ENCODE data around the gene CHRNG. TPM values are rescaled to one million over a fixed set of nuclear protein-coding genes. Genes with fewer than 3 reads are reported as not detected.

Gene CHRNG
- total and polyA plus RNA-seq, 2 donors (not counting 3 experiments of a cell fraction or from before 2014, with no cell fraction given): not detected

DNA sequence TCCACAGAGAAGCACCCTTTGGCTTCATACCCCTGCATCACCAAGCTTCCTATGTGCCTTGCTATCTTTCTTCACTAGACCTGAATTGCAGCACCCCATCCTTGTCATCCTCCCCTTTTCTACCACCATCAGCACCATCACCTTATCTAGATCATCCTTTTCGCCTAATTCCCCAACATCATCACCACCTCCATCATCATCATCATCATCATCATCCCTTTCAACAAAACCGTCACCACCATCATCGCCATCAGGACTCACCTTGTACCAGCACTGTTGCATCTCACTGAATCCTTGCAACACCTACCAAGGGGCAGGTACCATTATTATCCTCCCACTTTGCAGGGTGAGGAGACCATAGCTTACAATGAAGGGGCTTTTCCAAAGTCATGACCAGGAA is 41.0 kb upstream of the CHRNG start:
- no peaks in the 10 kb centered on the region for H4K20me1 ChIP-seq (replicated peaks; ENCODE audit: control insufficient read depth, extremely low read depth, insufficient read depth, low read length)
- FAIRE-seq (no peak), DNase-seq (ENCODE audit: low read depth, low spot score) (no peak)
- no peaks in the 10 kb centered on the region for H3K9me1 ChIP-seq (replicated peaks; ENCODE audit: control insufficient read depth, extremely low read depth, insufficient read depth, low read length)
- no TSS peak for BruUV-seq (replicated peaks)
- CTCF ChIA-PET: no interaction called here
- H3K36me3 ChIP-seq (ENCODE audit: control insufficient read depth in 2 of 2, extremely low read depth in 1 of 2, insufficient read depth in 2 of 2, low read length in 2 of 2): no peaks in the 10 kb centered on the region
- no peak overlapping the region for H3K9ac ChIP-seq (replicated peaks; ENCODE audit: extremely low read depth, insufficient read depth, low read length)
- intact Hi-C loops (cut with micrococcal nuclease) (no loop called here), dilution Hi-C loops (cut with MboI; ENCODE audit: extremely low pct_ligation_motif_present, low sequenced_read_pairs) (no loop called here)
- TF ChIP-seq JUN (IDR thresholded peaks at IDR 0.05; ENCODE audit: borderline replicate concordance, insufficient read depth, insufficient read length, low read depth) (no peak), POLR2AphosphoS5 (IDR thresholded peaks at IDR 0.05; ENCODE audit: insufficient read depth, low read depth, low read length) (no peak), EZH2 (IDR thresholded peaks at IDR 0.05; ENCODE audit: borderline replicate concordance, low read depth, low read length, severe bottlenecking) (no peak), FOS (IDR thresholded peaks at IDR 0.05; ENCODE audit: borderline replicate concordance, insufficient read depth, low read length) (no peak), POLR2A (IDR thresholded peaks at IDR 0.05; ENCODE audit: low read depth, low read length) (no peak), MYC (IDR thresholded peaks at IDR 0.05; ENCODE audit: low read depth, low read length) (no peak), GATA2 (IDR thresholded peaks at IDR 0.05; ENCODE audit: insufficient read depth, insufficient read length, low read depth, low read length) (no peak)
- TF ChIP-seq, protein P1, sequence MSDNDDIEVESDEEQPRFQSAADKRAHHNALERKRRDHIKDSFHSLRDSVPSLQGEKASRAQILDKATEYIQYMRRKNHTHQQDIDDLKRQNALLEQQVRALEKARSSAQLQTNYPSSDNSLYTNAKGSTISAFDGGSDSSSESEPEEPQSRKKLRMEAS (IDR thresholded peaks at IDR 0.05; ENCODE audit: insufficient read depth, insufficient read length): no peak
- TF ChIP-seq, protein P2, sequence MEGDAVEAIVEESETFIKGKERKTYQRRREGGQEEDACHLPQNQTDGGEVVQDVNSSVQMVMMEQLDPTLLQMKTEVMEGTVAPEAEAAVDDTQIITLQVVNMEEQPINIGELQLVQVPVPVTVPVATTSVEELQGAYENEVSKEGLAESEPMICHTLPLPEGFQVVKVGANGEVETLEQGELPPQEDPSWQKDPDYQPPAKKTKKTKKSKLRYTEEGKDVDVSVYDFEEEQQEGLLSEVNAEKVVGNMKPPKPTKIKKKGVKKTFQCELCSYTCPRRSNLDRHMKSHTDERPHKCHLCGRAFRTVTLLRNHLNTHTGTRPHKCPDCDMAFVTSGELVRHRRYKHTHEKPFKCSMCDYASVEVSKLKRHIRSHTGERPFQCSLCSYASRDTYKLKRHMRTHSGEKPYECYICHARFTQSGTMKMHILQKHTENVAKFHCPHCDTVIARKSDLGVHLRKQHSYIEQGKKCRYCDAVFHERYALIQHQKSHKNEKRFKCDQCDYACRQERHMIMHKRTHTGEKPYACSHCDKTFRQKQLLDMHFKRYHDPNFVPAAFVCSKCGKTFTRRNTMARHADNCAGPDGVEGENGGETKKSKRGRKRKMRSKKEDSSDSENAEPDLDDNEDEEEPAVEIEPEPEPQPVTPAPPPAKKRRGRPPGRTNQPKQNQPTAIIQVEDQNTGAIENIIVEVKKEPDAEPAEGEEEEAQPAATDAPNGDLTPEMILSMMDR (IDR thresholded peaks at IDR 0.05; ENCODE audit: extremely low read depth in 1 of 2, insufficient read depth in 1 of 2, low read depth in 1 of 2, low read length in 2 of 2): no peak
- H3K79me2 ChIP-seq (ENCODE audit: control insufficient read depth, insufficient read depth, low read length): no peaks in the 10 kb centered on the region
- POLR2A ChIA-PET: no interaction called here
- no peaks in the 10 kb centered on the region for H3K4me1 ChIP-seq (ENCODE audit: control insufficient read depth, extremely low read depth, insufficient read depth, low read length)
- no peak overlapping the region for H2AFZ ChIP-seq (ENCODE audit: low read depth, low read length)
- H3K4me2 ChIP-seq (ENCODE audit: insufficient read depth, low read length): no peak overlapping the region
- no peak overlapping the region for H3K27ac ChIP-seq (ENCODE audit: insufficient read depth, low read depth, low read length)
- no peaks in the 10 kb centered on the region for H3K9me3 ChIP-seq (replicated peaks; ENCODE audit: control insufficient read depth, insufficient read depth, low read length)
- peaks cover 9 to 11% of the 10 kb centered on the region in 2 experiments for H3K27me3 ChIP-seq (ENCODE audit: control insufficient read depth in 2 of 2, insufficient read depth in 2 of 2, low read length in 2 of 2)
- H3K4me3 ChIP-seq (replicated peaks in 1 of 3; ENCODE audit: insufficient read depth in 1 of 3, low read depth in 1 of 3, low read length in 3 of 3): no peak overlapping the region

Measured in endothelial cell of umbilical vein (primary cell).